DMS 273 (cell line): ENCODE results near the gene SOX11.
"Not testable (repeated sequence)": the region's sequence is repeated elsewhere in the genome, so short reads cannot be mapped to it uniquely, and the experiment has no call there.

Experiments used
- DNase-seq: peaks from one replicate; lab custom pipeline; 2025; ENCODE audit not compliant: unreplicated experiment; lab: John Stamatoyannopoulos, UW

The SOX11 gene

DNA sequence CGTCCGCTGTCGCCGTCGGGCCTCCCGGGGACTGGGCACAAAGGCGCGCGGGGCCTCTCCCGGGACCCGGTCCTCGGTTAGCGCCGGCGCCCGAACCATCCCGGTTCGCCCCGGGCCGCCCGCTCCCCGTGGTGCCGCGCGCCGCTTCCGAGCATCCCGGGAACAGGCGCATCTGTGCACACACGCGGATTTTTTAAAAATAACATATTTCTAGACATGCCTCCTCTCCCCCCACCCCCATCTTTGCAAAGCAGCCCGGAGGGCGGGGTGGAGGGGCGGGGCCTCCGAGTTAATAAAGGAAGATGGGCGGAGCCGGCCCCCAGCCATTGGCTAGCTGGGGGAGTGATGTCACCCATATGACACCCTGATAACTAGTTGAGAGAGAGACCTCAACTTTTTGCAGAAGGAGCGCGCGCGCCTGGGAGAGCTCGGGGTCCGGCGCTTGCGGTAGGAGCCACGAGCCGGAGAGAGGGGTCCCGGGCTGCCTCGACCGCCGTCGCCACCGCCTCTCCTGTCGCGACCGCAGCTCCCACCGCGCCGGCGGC lies at the start of gene SOX11:
Gene SOX11, plus strand, starts transcription at position 400 of the 545 bp plus-strand sequence. CDS start 338 bp downstream, outside the sequence.
- DNase-seq: peak; percentile 80

DNA sequence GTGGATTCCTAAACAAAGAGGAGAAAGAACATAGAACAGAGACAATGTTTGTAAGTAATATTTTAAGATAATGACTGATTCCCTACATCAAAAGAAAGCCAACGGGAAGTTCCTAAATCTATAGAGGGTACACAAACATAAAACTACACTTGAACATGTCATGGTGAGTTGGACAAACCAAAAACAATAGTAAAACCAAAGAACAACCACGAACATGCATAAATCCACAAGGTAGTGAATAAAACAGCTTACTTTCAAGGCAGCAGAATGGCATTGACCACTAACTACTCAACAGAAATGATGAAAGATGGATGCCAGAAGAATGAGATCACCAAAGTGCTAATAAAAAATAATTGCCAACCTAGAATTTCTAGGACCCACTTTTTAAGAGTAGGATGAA lies 39.5 kb upstream of the SOX11 start:
- DNase-seq: not testable (repeated sequence)

GRCh38 chr2:5653756-5654155 lies 38.4 kb upstream of the SOX11 start:
- DNase-seq: not testable (repeated sequence)

- no peak for DNase-seq
Observed at GRCh38 chr2:5657231-5657630, 35.0 kb upstream of the SOX11 start.

- DNase-seq: no peak
Observed at GRCh38 chr2:5660591-5660990, 31.6 kb upstream of the SOX11 start.

GRCh38 chr2:5661362-5661761 lies 30.8 kb upstream of the SOX11 start:
- DNase-seq: no peak

- no peak for DNase-seq
Observed at GRCh38 chr2:5664278-5664681, 27.9 kb upstream of the SOX11 start.

- DNase-seq: no peak
Observed at GRCh38 chr2:5665066-5665465, 27.1 kb upstream of the SOX11 start.

- DNase-seq: no peak
Observed at GRCh38 chr2:5666798-5667197, 25.4 kb upstream of the SOX11 start.

DNA sequence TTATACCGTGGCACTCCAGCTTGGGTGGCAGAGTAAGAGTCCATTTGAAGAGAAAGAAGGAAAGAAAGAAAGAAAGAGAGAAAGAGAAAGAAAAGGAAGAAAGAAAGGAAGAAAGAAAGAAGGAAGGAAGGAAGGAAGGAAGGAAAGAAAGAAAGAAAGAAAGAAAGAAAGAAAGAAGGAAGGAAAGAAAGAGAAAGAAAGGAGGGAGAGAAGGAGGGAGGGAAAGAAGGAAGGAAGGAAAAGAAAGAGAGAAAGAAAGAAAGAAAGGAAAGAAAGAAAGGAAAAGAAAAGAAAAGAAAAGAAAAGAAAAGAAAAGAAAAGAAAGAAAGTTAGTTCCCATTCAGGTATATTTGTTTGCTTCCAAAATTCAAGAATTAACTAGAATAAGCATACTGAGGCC lies 24.5 kb upstream of the SOX11 start:
- not testable (repeated sequence) for DNase-seq

DNA sequence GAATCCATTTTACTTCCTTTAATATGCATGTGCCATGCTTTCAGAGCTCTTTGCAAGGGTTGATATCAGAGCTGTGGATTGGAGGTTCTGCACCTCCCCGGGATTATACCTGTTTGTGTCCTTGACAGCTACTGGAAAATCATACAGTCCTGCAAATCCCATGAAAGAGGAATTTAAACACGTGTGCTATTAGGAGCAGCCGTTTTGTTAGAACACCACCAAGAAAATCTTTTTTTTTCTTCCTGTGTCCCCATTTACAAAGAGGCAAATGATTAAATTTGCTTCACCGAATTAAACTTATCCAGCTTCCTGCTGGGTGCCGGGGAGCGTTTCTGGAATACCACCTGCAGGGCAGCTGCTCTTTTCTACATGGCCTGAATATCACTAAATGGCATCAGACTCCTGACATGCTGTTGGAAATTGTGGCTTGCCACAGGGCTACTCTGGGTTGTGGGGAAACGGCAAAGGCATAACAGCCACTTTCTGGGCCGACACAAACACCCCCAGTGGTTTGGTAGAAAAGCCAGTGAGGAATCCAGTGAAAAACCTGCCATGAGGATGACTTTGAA lies 23.4 kb upstream of the SOX11 start:
- DNase-seq: no peak

DNA sequence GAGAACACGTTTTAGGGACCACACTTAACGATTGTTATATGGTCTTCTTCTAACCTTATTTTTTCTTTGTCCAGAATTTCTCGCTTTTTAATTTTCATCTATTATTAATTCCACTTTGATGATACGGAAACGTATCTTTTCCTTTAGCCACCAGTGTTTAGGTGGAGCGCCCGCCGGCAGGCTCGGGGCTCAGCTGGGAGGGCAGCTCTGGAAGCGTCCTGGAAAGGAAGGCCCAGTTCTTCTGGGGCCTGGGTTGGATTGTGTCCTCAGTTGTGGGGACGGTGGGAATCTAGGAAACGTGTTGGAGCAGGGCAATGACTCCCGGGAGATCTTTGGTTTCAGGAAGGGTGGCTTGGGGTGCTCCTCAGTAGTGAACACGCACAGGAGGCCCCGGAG lies 19.4 kb upstream of the SOX11 start:
- DNase-seq: no peak

DNA sequence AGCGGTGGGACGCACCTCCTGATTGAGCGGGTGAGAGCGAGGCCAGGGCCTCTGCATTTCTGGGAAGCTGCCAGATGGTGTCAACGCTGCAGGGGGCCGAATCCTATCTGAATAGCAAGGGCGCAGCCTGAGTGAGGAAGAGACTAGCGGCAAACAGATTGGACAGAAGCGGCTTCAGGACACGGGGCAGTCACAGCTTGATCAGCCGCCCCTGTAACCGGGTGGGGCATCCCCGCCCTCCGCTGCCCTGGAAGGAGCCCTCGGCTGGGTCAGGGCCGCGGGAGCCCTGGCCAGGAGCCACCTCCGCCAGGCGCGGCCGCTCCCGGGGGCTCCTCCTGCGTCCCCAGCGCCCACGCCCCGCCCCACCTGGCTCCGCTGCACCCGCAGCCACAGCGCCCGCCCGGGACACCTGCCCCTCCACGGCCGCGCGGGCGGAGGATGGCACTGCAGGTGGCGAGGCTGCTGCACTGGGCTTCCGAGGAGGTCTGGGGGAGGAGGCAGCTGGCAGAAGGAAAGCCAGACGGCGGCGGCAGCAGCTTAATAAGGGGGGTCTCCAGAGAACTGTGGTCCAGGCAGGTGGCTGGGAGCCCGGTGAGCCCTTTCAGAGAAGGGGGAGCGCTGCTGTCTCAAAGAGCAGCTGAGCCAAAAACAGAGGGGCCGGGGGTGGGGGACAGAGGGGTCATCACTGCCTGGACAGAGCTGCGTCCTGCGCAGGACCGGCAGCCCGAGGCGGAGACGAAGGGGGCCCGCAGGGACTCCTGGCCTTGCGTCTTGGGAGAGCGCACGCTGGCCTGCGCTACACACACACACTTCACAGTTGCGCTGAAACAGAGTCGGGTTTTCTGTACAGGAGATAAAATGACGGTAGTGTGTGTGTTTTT lies 18.8 kb upstream of the SOX11 start:
- peak; percentile 23 for DNase-seq

- no peak for DNase-seq
Observed at GRCh38 chr2:5674026-5674340, 18.2 kb upstream of the SOX11 start.

- no peak for DNase-seq
Observed at GRCh38 chr2:5677133-5677532, 15.1 kb upstream of the SOX11 start.

DNA sequence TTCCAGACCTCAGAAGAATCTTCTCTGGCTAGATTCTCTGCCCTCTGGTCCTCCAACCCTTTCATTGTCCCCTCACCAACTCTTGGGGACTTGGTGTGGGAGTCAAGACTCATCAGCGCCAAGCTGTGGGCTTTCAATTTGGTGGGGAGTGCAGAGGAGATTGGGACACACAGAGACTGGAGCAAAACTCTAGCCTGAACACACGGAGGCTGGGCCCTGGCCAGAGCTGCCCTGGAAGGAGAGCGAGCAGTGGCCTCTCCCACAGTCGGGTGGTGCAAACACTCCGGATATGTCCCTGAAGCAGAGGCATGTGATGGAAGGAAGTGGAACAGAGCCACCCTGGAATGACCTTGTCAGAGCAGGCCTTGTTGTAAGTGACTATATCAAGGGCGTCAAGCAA lies 8.7 kb upstream of the SOX11 start:
- no peak for DNase-seq

- DNase-seq: no peak
Observed at GRCh38 chr2:5685225-5685624, 7.0 kb upstream of the SOX11 start.

DNA sequence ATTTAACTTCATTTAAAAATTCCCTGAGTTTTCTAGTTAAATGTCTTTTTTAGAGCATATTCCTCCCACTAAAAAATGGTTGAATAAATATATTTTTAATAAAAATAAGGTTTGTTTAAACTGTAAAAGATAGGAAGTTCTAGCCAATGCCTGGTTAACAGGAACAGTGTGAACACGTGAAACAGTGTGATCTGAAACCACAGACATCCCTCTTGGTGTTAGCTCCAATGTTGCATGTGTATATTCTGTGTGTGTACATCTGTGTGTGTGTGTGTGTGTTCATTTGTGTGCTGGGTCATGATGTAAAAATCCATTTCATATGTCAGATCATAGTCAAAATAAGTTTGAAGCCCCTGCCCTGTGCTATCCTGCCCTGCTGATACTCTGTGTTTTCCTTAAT lies 6.1 kb upstream of the SOX11 start:
- DNase-seq: no peak

GRCh38 chr2:5686536-5686935 lies 5.6 kb upstream of the SOX11 start:
- DNase-seq: no peak

- no peak for DNase-seq
Observed at GRCh38 chr2:5689750-5690149, 2.4 kb upstream of the SOX11 start.

GRCh38 chr2:5690286-5690685 lies 1.9 kb upstream of the SOX11 start:
- no peak for DNase-seq

DNA sequence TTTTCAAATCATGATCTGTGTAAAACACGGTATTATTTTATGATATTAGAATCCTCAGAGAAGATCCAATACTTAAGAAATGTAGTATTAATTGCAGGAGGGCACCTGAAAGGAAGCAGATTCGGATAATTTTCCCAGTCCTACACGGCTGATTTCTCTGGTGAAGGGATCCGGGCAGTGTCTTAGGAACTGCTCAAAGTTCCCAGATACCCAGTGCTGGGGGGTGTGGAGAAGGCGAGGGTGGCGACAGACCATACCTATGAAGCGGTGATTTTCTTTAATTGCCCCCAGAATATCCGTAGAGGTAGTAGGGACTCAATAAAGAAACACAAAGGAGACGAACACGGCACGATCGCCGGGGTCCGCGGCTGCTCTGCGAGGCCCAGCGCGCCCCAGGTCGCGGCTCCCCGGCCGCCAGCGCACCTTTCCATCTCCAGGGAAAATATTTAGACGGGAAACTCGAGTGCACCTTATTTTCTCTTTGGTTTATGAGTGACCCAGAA lies 1.4 kb upstream of the SOX11 start:
- DNase-seq: no peak
